ENCODE measurements around the gene AIPL1. TPM values are rescaled to one million over a fixed set of nuclear protein-coding genes. Genes with fewer than 3 reads are reported as not detected.

Gene AIPL1
- total RNA-seq, 1 experiment from 2014 or later, result not detected

DNA sequence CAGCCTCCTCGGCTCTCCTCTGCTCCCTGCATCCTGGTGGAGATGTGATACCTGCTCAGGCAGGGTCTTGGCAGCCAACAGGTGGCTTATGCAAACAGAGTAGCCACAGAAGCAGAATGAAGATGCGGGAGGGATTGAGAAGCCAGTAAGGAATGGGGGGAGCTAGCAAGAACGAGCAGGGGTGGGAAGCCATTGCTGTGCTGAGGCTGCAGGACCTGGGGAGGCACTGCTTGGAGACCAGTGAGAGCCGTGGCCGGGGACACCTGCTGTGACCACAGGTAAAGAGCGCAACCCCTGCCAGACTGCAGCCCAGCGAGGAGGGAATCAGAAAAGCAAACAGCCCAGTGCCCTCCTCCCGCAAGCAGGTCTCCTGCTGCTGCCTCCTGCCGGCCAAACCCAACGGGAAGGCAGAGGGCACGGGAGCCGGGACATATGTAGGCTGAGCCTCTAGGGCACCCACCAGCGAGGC, 14.7 kb downstream of the AIPL1 start:
- no peak for DNase-seq (ENCODE audit: low spot score)

DNA sequence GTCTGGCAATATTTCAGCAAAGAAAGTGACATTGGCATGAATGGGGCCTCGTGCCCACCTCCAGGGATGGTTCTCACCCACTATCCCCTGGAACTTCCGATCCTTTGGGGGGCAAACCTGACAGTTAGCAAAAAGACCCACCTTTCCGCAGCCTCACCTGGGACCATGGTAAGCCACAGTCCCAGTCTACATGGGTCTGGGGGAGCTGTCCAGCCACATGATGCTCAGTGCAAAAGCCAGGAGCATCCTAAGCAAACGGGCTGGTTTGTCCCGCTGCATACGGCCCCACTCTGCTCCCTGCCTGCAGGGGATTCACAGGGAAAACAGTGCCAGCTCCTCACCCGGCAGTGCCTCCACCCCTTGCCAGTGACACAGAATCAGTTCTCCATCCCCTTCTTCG, 19.3 kb downstream of the AIPL1 start:
- DNase-seq (ENCODE audit: low spot score), result no peak

DNA sequence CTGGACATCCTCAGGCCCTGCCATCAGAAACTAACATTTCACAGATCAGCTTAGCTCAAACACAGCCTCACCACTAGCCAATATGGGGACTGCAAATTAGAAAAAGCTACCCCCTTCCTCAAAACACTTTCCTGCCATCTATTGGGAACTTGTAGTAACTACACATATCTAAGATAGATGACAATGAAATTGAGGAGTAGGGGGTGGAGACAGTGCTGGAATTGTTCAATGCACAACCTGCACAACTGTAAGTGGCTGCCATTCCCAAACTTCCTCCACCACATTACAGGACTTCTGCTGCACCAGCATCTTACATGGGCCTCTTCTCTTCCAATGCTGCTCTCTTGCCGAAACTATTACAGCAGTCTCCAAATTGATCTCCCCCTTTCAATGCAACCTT, 21.9 kb downstream of the AIPL1 start:
- peak; percentile 49 for DNase-seq (ENCODE audit: low spot score)

DNA sequence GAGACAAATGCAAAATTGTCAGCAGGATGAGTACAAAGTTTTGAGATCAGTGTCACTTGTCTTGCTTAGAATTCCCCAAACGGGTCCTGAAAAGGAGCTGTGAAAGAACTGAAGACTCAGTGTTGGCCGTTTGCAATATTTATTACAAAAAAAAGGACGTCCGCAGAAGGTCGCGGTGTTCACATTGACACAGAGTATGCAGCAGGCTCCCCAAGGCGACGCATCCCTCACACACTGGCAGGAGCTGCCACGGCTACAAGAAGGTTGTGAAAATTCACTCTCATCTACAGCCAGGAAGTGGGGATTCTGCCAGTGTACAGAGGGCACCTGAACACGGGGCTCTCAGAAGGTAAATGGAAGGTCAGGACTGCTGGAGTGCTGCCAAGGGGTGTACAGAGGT, 26.2 kb downstream of the AIPL1 start:
- DNase-seq (ENCODE audit: low spot score), result no peak

DNA sequence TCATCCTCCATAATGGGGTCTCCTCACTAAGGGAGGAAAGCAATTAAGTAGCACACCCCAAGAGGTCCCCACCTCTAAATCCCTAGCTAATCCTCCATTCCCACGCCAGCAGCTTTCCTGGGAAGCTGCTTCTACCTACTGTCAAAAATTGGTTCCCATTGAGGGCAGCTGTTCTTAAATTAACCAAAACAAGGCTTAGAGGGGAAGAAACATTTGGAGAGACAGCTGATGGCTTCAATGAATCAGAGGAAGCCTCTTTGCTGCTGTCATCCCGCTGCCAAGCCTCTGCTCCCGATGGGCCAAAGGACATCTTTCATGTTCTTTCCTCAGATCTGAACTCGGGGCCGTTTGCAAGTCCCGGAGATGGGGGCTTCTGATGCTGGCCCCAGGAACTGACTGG, 26.6 kb downstream of the AIPL1 start:
- DNase-seq (ENCODE audit: low spot score), result no peak

DNA sequence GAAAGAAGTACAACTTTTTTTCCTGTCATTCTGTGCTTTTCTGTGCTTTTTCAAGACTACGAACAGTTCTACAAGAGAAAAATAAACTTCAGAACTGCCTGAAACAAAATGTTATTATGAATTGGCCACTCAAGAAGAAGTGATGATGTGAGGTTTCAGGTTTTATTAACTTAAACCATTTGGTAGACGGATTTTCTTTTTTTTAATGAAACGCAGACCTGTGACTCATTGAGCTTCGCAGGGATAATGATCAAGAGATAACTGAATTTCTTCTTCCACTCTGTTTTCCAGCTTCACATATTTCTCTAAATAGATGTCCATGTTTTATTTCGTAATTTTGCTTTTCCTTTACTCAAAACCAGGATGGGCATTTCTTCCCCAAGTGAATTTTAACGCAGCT, 32.7 kb downstream of the AIPL1 start:
- no peak for DNase-seq (ENCODE audit: low spot score)

DNA sequence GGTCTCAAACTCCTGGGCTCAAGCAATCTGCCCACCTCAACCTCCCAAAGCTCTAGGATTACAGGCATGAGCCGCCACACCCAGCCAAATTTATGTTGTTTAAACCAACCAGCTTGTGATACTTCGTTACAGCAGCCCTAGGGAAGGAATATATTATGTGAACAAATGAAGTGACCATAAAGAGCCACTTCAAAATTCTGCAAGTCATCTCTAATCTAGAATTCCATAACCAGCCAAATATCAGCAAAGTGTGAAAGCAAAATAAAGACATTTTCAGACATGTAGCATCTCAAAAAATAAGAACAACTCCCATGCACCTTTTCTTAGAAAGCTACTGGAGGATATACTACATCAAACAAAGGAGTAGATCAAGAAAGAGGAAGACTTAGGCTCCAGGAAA, 36.0 kb downstream of the AIPL1 start:
- DNase-seq (ENCODE audit: low spot score), result no peak

DNA sequence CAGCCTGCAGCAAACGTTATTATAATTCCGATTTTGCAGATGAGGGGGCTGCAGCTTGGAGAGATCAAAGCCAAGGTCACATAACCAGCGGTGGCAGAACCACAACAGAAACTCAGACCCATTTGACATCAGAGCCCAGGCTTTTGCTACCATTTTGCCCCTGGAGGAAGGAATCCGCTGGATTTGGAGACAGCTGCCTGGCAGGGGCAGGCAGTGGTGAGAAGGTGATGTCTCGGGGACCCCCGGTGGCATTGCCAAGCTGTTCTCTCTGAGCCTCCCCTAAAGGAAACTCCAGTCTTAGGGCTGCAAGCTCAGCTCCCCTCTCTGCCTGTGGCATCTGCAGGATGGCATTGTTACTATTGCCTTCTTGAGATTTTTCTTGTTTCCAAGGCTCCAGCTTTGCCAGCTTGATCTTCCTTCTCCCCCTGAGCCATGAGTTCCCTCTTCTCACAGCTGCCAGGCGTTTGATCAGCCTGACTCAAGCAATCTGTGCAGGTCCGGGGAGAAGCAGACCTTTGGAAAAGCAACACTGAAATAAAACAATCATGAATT, 40.8 kb downstream of the AIPL1 start:
- no peak for DNase-seq (ENCODE audit: low spot score)

DNA sequence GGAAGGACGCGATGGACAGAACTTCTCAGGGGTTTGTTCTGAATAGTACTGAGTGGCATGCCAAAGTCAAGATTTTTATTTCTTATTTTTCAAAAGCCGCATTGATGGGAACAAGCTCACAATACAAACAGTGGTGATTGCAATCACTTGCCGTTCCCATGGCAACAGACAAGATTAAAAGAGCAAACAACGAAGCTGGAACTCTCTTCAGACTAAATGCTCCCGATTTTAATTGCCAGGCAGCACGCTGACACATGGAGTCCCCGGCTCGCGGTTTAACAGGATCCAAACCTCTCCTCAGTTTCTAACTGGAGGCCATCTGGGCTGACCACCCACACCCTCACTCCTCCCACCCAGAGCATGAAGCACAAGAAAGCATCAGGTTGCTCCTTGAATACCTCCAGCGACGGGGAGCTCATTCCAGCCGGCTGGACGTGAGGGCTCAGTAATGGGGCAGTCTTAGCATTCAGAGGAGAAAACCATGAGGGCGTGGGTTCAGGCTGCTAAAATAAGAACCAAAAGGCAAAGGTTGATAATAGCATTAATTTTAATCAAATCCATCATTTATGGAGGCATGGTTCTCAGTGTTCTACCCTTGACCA, 41.5 kb downstream of the AIPL1 start:
- DNase-seq (ENCODE audit: low spot score), result no peak

DNA sequence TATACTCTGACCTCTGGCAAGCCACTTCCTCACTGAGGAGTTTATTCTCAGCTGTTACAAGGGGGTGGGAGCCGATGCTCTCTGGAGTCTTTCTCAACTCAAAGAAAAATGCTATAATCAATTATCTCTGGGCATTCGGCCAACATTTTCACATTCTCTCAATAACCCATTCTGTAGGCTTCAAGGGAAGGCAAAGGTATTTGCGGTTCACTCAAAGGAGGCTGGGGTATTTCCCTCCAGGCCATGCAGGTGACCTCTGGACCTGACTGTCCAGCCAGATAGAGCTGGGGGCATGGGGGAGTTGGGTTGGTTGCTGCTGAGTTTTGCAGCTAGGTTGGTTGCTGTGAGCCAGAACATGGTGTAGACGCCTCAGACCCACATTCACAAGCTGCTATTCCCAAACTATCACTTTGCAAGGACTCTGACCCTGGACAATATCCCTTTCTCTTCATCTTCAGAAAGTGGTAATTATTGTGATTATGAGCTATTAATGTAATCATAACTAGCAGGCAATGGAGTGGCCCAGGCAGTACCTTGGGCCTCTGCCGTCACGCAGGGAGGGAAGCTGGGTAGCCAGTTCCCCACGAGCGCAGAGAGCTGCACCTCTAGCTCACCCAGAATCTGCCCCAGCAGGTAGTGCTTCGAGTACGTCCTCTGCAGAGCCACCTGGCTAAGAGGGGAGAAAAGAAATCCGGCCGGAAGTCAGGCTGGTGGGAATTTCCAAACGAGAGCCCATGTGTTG, 42.1 kb downstream of the AIPL1 start:
- no peak for DNase-seq (ENCODE audit: low spot score)

DNA sequence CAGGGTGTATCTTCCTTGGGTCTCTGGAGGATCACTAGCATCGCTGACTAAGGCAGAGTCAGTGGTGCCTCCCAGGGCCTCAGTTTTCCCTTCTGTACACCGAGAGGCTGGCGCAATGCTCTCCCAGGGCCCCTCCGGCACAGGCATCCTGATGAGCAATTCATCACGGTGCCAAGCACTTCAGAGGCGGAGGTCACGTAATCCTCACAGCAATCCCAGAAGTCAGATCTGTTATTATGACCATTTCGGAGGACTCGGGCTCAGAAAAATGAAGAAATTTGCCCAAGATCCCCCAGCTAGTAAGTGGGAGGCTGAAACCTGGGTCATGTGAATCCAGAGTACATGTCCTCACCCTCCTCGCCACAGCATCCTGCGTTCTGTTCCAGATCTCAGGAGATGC, 46.5 kb downstream of the AIPL1 start:
- no peak for DNase-seq (ENCODE audit: low spot score)

DNA sequence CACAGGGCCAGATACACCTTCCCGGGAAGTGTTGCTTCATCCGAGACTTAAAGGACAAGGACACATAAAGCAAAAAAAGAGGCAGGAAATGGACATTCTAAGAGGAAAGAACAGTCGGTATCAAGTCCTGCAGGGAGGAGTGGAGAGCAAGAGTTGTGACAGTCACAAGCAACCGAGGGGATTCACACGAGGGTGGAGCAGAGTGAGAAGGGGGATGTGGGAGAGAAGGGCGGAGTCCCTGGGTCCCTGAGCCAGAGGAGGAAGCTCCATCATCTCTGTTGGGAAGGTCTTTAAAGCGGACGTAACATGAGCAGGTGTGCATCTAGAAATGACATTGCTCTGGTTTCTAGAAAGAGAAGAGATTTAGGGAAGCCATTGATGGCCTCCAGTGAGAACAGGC, 47.1 kb downstream of the AIPL1 start:
- no peak for DNase-seq (ENCODE audit: low spot score)

DNA sequence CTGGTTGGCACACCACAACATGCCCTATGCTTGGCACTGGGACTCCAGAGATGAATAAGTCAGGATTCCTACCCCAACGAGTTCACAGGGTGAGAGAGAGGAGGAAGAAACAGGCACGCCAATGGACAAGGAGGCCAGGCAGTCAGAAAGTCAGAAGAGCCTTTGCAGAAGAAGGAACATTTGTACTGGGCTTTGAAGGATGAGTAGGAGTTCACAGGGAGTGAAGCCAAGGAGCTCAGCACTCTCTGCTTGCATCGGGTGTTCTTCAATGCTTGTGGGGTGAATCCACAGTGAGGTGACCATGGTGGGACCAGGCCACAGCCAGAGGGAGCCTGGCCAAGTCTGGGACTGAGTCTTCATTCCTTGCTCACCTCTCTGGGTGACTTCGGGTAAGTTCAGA, 47.5 kb downstream of the AIPL1 start:
- DNase-seq (ENCODE audit: low spot score), result no peak

DNA sequence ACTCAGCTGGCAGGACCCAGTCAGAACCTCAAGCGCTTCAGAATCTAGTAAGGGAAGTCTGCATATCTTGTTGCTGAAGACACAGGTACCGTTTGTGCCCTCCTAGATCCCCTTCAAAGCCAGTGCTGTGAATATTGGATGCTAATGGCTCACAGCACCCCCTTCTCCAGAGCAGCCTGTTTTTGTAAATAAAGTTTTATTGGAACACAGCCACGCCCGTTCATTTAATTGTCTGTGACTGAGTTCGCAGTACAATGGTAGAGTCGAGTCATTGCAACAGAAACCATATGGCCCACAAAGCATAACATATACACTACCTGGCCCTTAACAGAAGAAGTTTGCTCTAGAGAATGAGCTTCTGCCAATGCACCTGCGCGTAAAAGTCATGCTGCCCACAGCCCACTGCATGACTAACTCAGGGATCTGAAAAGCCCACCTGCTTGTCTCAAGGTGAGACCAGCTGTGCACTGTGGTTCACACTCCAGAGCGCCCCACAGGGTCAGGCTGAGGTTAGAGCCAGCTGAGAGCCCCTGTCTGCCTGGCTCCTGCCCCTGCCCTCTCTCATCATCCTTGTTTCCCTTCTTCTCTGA, 48.8 kb downstream of the AIPL1 start:
- DNase-seq (ENCODE audit: low spot score), result no peak

DNA sequence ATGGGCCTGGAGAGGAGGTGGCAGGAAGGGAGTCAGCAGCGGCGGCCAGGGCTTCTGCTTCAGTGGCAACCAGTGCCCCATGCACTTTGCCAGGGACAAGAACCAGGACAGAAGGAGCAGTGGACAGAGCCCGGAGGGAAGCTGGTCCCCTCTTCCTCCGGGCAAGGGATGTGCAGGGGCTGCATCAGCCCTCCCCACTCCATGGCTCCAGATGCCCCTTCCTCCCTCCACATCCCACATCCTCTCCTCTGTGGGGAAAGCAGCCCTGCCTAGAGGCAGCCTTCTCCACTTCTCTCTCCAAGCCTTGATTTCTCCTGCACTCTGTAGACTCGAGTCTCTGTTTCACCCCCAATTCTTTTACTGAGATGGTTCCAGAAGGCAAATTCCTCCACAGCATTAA, 50.4 kb downstream of the AIPL1 start:
- DNase-seq (ENCODE audit: low spot score), result no peak

DNA sequence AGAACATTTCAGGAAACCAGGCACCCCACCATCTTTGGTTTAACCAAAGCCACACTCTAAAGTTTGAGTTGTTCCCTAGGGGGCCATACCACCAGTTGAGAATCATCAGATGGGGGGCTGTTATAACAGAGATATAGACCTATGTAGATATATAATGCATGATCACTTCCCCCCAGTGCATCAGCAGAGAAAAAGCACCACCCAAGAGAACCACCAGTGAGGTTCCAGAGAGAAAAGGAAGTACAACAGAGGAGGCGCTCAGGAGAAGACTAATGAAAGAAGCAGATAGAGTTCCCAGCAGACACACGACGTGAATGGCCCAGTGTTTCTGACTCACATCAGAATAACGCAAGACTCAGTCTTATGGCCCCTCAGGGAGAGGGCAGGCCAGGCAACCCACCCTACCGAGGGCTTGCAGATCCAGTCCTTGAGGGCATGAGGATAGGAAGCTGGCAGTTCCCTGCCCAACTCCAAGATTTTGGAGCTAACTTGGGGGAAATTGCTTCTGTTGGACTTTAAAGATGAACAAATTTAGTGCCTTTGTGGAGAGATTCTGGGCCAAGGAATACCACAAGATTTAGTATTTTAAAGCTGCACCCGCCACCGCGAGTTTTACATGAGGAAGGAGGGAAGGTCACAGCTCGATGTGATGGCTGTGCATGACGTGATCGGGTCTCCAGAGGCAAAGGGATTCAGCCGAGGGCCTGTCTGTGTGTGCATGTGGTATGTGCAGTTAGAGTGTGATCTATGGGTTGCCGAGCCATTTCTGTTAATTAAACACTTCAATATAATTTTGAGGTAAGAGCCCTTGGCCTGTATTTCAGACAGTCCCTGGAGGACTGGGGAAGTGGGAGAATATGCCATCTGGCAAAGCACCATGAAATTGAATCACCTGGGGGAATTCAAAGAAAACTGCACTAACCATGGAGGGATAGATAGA, 53.1 kb downstream of the AIPL1 start:
- DNase-seq (ENCODE audit: low spot score), result no peak

DNA sequence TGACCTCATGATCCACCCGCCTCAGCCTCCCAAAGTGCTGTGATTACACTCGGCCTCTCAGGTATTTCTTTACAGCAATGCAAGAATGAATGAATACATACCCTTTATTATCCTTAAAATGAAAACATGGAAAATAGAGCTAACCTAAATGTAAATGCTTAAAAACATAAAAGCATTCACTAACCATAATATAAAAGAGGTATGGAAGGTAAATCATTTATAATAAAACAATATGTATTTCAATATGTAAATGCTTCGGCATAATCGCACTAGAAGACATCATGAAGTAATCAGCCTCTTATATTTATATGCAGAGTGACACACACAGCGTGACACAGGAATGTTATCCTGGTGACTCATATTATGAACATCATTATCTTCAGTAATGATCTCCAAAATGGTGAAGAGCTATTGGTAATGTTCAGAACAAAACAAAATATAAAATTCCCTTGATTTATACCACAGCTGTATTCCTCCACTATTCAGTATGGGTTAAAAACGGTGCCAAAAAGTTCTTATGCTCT, 53.9 kb downstream of the AIPL1 start:
- DNase-seq (ENCODE audit: low spot score), result no peak

DNA sequence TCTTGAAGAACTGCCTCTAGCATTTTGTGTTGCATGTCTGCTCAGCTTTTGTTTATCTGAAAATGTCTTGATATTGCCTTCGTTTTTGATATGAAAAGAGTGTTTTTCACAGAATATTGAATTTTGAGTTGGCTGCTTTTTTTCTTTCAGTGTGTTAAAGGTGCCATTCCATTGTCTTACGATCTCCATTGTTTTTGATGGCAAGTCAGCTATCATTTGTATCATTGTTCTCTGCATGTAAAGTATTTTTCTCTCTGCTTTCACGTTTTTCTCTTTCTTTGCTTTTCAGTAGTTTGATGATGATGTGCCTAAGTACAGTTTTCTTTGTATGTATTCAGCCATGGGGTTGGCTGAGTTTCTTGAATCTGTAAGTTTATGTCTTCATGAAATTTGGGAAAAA, 57.0 kb downstream of the AIPL1 start:
- no peak for DNase-seq (ENCODE audit: low spot score)

DNA sequence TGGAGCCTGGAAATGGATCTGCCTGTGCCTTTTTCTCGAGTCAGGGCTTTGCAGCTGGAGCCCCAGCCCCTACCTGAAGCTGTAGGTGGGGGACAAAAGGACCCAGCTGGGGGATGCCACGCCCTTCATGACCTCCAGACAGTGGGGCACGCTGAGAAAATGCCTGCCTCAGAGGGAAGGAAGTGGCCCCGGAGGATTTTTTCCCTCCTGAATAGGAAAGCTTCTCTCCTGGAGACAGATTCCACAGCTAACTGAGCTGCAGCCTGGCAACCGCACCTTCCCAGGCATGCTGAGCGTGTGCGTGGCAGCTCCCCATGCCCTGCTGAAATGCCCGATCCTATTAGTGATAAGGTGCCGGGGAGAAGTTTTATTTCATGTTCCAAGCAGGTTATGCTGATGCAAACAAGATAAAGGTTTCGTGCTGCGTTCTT, 58.0 kb downstream of the AIPL1 start:
- no peak for DNase-seq (ENCODE audit: low spot score)

DNA sequence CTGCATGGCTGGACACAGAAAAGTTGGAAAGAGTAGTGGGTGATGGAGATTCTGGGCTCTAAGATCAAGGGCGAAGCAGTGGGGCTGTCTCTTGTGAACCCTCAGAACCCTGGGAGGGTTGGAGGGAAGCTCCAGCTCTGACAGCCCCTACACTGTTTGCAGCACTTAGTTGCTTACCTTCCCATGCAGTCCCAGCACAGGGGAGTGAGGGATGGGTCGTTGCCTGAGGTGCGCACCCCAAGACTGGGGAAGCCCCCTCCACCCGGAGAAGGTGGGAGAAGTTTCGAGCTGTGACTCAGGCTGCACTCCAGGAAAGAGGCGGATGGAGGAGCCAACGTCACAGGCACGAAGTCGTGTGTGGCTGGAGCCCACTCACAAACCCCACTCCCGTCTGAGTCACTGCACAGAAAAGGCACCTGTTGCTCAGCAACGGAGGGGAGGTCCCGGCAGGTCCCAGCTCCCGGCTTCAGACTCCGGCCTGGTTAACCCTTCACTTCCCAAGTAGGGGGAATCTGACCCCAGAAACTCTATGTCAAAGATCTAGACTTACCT, 60.1 kb downstream of the AIPL1 start:
- DNase-seq (ENCODE audit: low spot score), result peak; percentile 45

DNA sequence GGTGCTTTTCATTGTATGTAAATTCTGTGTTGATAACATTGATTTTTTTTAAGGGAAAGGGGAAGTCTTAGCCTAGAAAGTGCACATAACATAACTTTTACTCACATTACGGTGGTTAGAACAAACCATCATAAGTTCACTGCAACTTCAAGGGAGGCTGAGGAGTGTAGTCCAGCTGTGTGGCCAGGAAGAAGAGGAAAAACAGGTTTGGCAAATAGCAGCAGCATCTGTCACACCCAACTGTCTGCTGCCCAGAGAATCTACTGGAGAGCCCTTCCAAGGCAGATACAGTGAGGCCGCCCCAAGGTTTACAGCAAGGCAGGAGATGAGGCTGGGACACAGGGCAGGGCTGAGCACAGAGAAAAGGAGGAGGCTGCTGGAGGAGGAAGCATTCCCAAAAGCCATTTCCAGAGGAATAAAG, 60.6 kb downstream of the AIPL1 start:
- DNase-seq (ENCODE audit: low spot score), result no peak
